HG03097 (cell line): ENCODE results near the gene SDK1.

ENCODE experiments used
- ATAC-seq: cut with Tn5 transposase; IDR thresholded peaks from one replicate; pipeline ENCODE4 v1.9.1; 2021; ENCODE audit not compliant: unreplicated experiment, low FRiP score

SDK1 gene

DNA sequence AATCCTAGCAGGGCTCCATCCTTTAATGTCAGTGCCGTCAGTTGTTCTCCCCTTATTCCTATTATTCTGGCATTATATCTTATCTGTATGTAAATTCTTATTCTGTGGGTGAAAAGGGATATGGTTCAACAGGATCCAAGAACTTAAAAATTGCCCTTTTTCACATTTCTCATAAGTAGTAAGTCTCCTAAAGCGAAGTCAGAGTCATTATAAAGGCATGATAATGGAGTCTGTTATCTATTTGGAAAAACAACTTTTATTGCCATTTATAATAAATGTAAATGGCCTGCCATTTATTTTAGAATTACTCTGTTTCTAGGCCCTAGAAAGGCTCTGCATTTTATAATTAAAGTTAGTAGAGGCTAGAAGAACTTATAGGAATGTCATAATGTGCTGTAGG lies 31.3 kb downstream of the SDK1 start:
- no peak for ATAC-seq

GRCh38 chr7:3333861-3334260 lies 32.8 kb downstream of the SDK1 start:
- ATAC-seq: no peak

- no peak for ATAC-seq
Measured at GRCh38 chr7:3336042-3336665, 35.1 kb downstream of the SDK1 start.

GRCh38 chr7:3338161-3338560 lies 37.1 kb downstream of the SDK1 start:
- no peak for ATAC-seq

DNA sequence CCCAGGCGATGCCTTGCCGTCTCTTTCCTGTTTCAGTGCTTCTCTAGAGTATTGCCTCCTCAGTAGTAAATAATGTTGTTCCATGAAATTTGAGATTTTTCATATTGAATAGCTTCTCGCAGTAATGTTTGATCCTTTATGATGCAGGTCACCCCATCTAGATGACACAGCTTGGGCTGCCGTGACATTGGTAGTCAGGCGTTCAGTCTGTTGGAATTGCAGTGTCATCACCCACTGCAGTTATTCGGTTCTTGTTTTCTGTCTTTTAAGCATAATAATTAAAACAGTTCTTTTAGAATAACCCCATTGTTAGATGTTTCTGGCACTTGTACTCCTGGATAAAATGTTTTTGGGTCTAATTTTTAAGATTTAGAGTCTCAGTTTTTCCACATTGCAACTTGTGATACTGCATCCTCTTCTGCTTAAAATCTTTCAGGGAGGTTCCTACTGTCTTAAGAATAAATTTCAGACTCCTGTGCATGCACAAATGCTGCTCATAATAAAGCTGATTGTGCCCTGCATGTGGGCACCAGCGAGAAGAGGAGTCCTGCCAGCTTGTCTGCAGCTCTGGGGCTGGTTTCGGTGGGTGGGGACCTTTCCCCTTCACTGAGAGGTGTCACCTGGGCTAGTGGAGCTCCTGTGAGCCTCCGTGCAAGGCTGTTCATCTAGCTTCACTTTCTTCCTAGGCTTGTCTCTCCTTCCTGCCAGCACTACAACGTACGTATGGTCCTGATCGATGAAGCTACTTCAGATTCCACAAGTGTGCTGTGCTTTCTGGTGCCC lies 44.8 kb downstream of the SDK1 start:
- no peak for ATAC-seq

DNA sequence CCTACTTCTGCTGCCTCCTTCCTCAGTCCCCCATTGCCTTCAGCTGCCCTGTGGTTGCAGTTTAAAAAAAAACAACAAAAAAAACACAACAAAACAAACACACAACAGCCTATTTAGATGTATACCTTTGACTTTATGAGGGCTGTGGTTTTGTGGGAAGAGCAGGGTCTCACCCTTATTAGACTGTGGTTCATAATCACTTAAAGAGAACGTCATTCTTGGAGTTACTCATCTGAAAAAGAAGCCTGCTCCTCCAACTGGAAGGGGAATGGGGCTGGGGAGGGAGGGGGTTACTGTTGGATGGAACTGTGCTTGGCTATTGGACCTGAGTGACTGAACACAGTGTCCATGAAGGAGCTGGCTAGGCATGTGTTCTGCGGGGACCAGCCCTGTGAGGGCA lies 48.1 kb downstream of the SDK1 start:
- no peak for ATAC-seq

- no peak for ATAC-seq
Measured at GRCh38 chr7:3356173-3356572, 55.1 kb downstream of the SDK1 start.

DNA sequence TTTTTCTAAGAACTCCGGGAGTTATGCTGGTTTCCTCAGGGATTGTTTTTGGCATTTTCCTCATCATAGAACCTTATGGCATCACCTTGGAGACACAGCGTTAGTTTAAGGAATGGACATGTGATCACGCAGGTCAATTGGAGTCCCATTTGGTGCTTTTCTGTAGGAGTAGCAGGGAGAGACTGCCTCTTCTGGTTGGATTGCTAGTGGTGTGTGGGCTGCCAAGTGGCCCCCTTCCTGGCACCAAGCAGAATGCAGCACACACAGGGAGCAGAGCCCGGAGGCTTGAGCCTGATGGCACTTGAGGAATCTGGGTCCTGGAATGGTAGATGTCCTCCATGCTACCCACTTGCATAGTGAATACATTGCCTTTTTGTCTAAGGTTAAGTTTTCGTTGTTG lies 57.9 kb downstream of the SDK1 start:
- no peak for ATAC-seq

GRCh38 chr7:3367261-3367660 lies 66.2 kb downstream of the SDK1 start:
- no peak for ATAC-seq

DNA sequence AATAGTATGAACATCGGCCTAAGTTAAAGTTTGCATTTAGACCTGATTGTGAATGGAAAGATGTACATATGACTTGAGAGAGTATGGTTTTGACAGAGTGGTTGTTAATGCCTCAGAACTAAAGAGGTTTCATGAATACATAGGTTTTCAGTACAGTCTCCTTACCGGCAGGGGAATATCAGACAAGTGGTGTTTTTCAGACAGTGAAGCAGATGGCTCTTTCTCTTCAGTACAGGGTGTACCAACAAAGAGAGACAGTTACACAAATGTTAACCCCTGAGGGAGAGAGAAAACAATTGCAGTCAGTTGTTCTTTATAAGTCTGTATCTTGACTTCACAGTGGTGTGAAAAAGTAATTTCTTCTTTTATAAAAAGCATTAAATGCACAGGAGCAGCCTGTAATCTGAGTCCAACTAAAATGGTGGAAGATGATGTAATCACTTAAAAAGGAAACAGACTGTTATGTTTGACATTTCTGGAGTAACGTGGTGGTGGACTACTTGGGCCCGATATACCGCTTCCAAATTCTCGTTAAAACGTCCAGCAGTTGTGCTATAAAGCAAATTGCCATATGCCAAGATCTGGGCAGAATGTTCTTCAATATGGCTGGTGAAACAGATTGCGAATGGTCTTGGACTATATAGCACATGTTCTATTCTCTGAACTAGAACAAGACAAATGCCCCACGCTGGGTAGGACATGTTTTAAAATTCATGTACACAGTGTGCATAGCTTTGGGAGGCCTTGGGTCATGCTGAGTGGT lies 69.2 kb downstream of the SDK1 start:
- no peak for ATAC-seq

GRCh38 chr7:3370921-3371320 lies 69.9 kb downstream of the SDK1 start:
- ATAC-seq: no peak

DNA sequence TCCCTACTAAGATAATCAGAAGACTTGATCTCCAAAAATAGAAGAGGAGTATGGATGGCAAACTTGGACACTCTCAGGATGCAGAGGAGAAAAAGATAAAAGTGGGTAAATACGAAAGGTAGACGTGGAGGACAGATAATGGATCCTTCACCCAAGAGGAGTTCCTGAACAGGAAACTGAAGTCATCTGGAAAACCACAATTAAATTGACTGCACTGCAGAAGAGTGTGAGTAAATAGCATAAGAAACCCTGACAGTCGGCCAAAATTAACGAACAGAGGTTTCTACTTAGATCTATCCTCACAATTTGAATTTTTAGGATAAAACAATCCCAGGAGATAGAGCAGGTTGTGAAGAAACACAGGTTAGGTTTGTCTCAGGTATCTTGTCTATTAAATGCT lies 70.5 kb downstream of the SDK1 start:
- ATAC-seq: no peak

- ATAC-seq: no peak
Measured at GRCh38 chr7:3374239-3374638, 73.2 kb downstream of the SDK1 start.

- no peak for ATAC-seq
Measured at GRCh38 chr7:3378390-3379150, 77.5 kb downstream of the SDK1 start.

- ATAC-seq: no peak
Measured at GRCh38 chr7:3380034-3380433, 79.0 kb downstream of the SDK1 start.

DNA sequence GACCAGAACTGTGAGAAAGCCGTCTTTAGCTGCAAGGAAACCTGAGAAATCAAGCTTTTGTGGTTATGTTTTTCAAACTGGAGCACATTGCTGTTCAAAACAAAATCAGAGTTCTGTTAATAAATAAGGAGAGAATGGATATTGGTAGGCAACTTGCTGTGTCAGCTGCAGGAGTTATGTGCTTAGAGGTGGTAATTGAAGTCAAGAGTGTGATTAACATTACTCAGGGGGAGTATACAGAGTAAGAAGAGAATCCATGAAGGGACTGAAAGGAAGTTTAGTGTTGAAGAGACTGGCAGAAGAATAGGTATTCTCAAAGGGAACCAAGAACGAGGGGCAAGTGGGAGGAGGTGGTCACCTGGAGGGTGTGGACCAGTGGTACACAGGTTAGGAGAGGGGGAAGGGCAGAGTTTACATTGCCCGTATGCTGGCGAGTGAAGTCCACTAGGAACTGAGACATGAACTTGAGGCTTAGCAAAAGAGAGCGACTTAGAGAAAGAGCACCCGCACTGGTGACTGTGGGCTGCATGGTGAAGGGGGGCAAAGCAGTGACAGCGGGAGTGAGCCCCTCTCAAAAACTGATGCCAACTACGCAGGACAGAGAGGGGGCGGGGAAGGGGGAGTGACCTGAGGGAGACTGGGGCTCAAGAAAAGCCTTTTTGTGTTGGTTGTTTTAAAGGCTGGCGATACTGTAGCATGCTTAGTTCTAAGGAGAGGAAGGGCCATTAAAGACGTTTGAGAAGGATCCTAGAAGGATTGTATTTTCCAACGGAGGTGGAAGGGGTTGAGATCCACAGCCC lies 80.0 kb downstream of the SDK1 start:
- ATAC-seq: no peak

GRCh38 chr7:3386423-3387190 lies 85.6 kb downstream of the SDK1 start:
- no peak for ATAC-seq

- ATAC-seq: no peak
Measured at GRCh38 chr7:3393862-3394261, 92.8 kb downstream of the SDK1 start.

DNA sequence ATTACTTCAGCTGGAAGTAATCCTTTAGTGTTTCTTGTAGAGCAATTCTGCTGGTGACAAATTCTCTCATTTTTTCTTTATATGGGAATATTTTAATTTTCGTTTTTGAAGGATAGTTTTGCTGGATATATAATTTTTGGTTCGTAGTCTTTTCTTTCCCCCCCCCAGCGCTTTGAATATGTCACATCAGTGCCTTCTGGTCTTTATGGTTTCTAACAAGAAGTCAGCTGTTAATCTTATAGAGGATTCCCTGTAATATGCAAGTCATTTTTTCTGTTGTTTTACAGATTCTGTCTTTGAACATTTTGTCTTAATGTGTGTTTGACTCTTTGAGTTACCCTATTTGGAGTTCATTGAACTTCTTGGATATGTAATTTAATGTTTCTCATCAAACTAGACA lies 96.3 kb downstream of the SDK1 start:
- ATAC-seq: no peak
